SU-DHL-6 (cell line): ENCODE results near the gene MROH8.

ENCODE experiments used
- EZH2phosphoT487 ChIP-seq: fragments of 200-600 bp; sonication (generic), shearing (Covaris generic); conservative IDR thresholded peaks from 2 replicates; pipeline ENCODE4 v1.6.1; 2018; ENCODE audit warnings: mild to moderate bottlenecking, antibody characterized with exemption, low read length, moderate library complexity, mixed read lengths
- TF ChIP-seq, protein P1 (sequence below): fragments of 200-600 bp; sonication (generic); IDR thresholded peaks from one replicate; pipeline ENCODE4 v1.5.1; 2017; ENCODE audit warnings: antibody characterized with exemption, mild to moderate bottlenecking, low read length, moderate library complexity; ENCODE audit not compliant: insufficient read depth, poor library complexity, severe bottlenecking

DNA sequence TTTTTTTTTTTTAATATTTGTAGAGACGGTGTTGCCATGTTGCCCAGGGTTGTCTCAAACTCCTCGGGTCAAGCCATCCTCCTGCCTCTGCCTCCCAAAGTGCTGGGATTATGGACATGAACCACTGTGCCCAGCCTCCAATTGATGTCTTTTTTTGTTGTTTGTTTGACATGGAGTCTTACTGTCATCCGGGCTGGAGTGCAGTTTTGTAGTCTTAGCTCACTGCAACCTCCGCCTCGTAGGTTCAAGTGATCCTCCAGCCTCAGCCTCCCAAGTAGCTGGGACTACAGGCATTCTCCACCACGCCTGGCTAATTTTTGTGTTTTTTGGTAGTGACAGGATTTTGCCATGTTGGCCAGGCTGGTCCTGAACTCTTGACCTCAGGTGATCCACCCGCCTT, 9.4 kb upstream of the MROH8 start:
- TF ChIP-seq, protein P1, sequence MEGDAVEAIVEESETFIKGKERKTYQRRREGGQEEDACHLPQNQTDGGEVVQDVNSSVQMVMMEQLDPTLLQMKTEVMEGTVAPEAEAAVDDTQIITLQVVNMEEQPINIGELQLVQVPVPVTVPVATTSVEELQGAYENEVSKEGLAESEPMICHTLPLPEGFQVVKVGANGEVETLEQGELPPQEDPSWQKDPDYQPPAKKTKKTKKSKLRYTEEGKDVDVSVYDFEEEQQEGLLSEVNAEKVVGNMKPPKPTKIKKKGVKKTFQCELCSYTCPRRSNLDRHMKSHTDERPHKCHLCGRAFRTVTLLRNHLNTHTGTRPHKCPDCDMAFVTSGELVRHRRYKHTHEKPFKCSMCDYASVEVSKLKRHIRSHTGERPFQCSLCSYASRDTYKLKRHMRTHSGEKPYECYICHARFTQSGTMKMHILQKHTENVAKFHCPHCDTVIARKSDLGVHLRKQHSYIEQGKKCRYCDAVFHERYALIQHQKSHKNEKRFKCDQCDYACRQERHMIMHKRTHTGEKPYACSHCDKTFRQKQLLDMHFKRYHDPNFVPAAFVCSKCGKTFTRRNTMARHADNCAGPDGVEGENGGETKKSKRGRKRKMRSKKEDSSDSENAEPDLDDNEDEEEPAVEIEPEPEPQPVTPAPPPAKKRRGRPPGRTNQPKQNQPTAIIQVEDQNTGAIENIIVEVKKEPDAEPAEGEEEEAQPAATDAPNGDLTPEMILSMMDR: no peak
- no peak for TF ChIP-seq EZH2phosphoT487
